Adrenal gland (tissue), 12 donors: Measurements from ENCODE around the gene TXLNB. TPM values are rescaled to one million over a fixed set of nuclear protein-coding genes. Genes with fewer than 3 reads are reported as not detected.

Experiments used
- DNase-seq, 7 donors: peaks; one replicate each; pipeline ENCODE4 v3.0.0-alpha.2; 2019 to 2020
- H3K27ac ChIP-seq, 5 donors: fragments of 200-600 bp; sonication (generic) in 4 of 5; 1 replicate in 3 of 5; 2 replicates in 2 of 5; pipeline versions ENCODE4 v1.5.1 to v1.8.0; 2016 to 2020; ENCODE audit warnings: mild to moderate bottlenecking in 1 of 5
- H3K27me3 ChIP-seq: fragments of 200-600 bp; 2 replicates; pipeline ENCODE4 v1.8.0; 2021
- H3K36me3 ChIP-seq, 2 donors: fragments of 200-600 bp; replicated peaks in 1 of 2; 1 replicate in 1 of 2; 2 replicates in 1 of 2; pipeline versions ENCODE4 v1.5.1 to v1.8.0; 2018 to 2022
- H3K4me1 ChIP-seq, 2 donors: fragments of 200-600 bp; replicated peaks in 1 of 2; 1 replicate in 1 of 2; 2 replicates in 1 of 2; pipeline versions ENCODE4 v1.5.1 to v1.8.0; 2018 to 2021
- H3K4me3 ChIP-seq, 4 donors: fragments of 200-600 bp; sonication (generic) in 3 of 4; one replicate each; pipeline ENCODE4 v1.5.1; 2016 to 2018
- H3K9me3 ChIP-seq, 3 donors: fragments of 200-600 bp; sonication (generic) in 1 of 3; replicated peaks in 1 of 3; 1 replicate in 2 of 3; 2 replicates in 1 of 3; pipeline versions ENCODE4 v1.5.1 to v1.8.0; 2016 to 2021
- CTCF ChIP-seq, 6 experiments: fragments of 450-650 bp in 4 of 6; fragments of 200-600 bp in 2 of 6; sonication (generic) in 1 of 6; IDR thresholded peaks; 1 replicate in 5 of 6; 2 replicates in 1 of 6; pipeline versions ENCODE4 v1.5.1 to v1.8.0; 2016 to 2021; ENCODE audit warnings: antibody characterized with exemption in 6 of 6, mild to moderate bottlenecking in 2 of 6, moderate library complexity in 1 of 6
- POLR2A ChIP-seq, 2 donors: fragments of 450-650 bp; IDR thresholded peaks; one replicate each; pipeline ENCODE4 v1.6.1; 2017; ENCODE audit warnings: antibody characterized with exemption in 2 of 2, mild to moderate bottlenecking in 2 of 2, moderate library complexity in 1 of 2
- WGBS, 4 donors: extraction: QIAGEN DNeasy Blood & Tissue Kit in 2 of 4; methylation state at CpG; one replicate each; pipeline versions ENCODE4 v1.1.5 to v1.1.7; 2013 to 2017; 5-methylcytosine and 5-hydroxymethylcytosine counted together
- intact Hi-C, 2 donors: fragments of 100-400 bp; cut with DNase I; formaldehyde crosslinking; loops; one replicate each; pipeline versions ENCODE4 v1.14.1 to v1.15.0; 2022 to 2023
- polyA plus RNA-seq, 3 donors: library from polyadenylated mRNA; stranded (reverse); fragments of 200-250 nt in 2 of 3; fragments of 350-450 nt in 1 of 3; fragmentation: Illumina TruSeq in 1 of 3; extraction: RNeasy Lipid Tissue Mini Kit (QIAGEN cat#74804) in 1 of 3; gene quantifications; one replicate each; pipeline ENCODE4 v1.2.3, GENCODE V29; 2013 to 2014
- total RNA-seq, 9 donors: library from RNA; depleted of rRNA in 4 of 9; stranded (reverse); fragments of >200 nt in 4 of 9; fragments of 120-200 nt in 1 of 9; fragmentation: NEBNext Ultra II Directional in 1 of 9; extraction: Animal tissue kit (Norgen Biotek cat#: 25700) in 1 of 9; gene quantifications; one replicate each; pipeline versions ENCODE4 v1.1.0 to v1.2.4, GENCODE V29; 2013 to 2023
- donor health status: healthy with polysubstance abuse.
- donor health status: Bipolar disorder and iron deficiency.
- donor health status: DM: yes; HTN: yes; CAD: no.
- donor health status: DM: no; HTN: no; CAD: no.
- donor health status: DM: no; HTN: no; CAD: no.
- donor health status: DM: yes; HTN: yes; CAD: no.

The TXLNB gene
- total and polyA plus RNA-seq, 12 donors, result 0.25 to 9.5 (median 2.2) TPM

DNA sequence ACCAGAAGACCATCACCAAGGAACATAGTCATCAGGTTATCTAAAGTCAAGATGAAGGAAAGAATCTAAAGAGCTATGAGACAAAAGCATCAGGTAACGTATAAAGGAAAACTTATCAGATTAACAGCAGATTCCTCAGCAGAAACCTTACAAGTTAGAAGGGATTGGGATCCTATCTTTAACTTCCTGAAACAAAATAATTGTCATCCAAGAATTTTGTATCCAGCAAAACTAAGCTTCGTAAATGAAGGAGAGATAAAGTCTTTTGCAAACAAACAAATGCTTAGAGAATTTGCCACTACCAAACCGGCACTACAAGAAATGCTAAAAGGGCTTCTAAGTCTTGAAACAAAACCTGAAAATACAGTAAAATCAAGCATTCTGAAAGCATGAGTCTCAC is 86.0 kb downstream of the TXLNB start:
- WGBS, 4 donors, result 83 to 91% (median 90%) methylated on average over 3 of the region's 3 CpGs
- TF ChIP-seq CTCF (IDR thresholded peaks at IDR 0.05) (no peak), POLR2A (IDR thresholded peaks at IDR 0.05) (no peak)
- H3K36me3 ChIP-seq, result no peaks in the 10 kb centered on the region
- peaks cover 0 to 6% (median 0%) of the 10 kb centered on the region in 3 donors for H3K9me3 ChIP-seq
- H3K27me3 ChIP-seq, result no peaks in the 10 kb centered on the region
- no peak for DNase-seq
- intact Hi-C loops, result no loop called here
- H3K4me1 ChIP-seq, result no peaks in the 10 kb centered on the region
- H3K27ac ChIP-seq, result no peak overlapping the region
- H3K4me3 ChIP-seq, result no peak overlapping the region

GRCh38 chr6:139204978-139205377 is 86.8 kb downstream of the TXLNB start:
- Histone ChIP-seq H3K4me1 (no peaks in the 10 kb centered on the region), H3K9me3 (peaks cover 0 to 6% (median 0%) of the 10 kb centered on the region in 3 donors), H3K4me3 (no peak overlapping the region), H3K27ac (no peak overlapping the region), H3K27me3 (no peaks in the 10 kb centered on the region), H3K36me3 (no peaks in the 10 kb centered on the region)
- TF ChIP-seq CTCF (IDR thresholded peaks at IDR 0.05) (no peak), POLR2A (IDR thresholded peaks at IDR 0.05) (no peak)
- 81 to 95% (median 89%) methylated on average over 2 of the region's 2 CpGs for WGBS, 4 donors
- no peak for DNase-seq
- intact Hi-C loops, result no loop called here

DNA sequence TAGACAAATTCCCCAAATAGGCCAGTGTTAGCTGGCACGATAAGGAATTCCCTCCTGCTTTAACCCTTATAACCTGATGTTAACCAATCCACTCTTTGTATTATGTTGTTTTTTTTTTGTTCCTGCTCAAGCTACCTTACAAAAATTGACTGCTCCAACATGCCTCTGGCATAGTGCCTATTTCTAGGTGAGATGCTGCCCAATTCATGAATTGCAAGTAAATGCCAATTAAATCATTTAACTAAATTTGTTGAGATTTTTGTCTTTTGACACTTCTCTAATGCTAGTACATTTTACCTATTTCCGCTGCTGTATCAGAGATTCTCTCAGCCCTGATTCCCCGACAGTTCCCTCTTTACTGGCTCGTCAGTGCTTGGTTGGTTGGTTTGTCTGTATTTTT is 90.4 kb downstream of the TXLNB start:
- Histone ChIP-seq H3K4me3 (no peak overlapping the region), H3K27me3 (no peaks in the 10 kb centered on the region), H3K27ac (no peak overlapping the region), H3K9me3 (peaks cover 0 to 4% (median 0%) of the 10 kb centered on the region in 3 donors), H3K4me1 (no peaks in the 10 kb centered on the region), H3K36me3 (no peaks in the 10 kb centered on the region)
- intact Hi-C loops, result no loop called here
- no peak for DNase-seq
- TF ChIP-seq CTCF (IDR thresholded peaks at IDR 0.05) (no peak), POLR2A (IDR thresholded peaks at IDR 0.05) (no peak)
- WGBS, 4 donors, result 88 to 98% (median 92%) methylated on average over 4 of the region's 4 CpGs

- WGBS, 4 donors, result 77 to 85% (median 82%) methylated on average over 4 of the region's 4 CpGs
- no peak for DNase-seq
- H3K9me3 ChIP-seq, result no peaks in the 10 kb centered on the region
- H3K4me1 ChIP-seq, result no peaks in the 10 kb centered on the region
- no peaks in the 10 kb centered on the region for H3K27me3 ChIP-seq
- TF ChIP-seq POLR2A (IDR thresholded peaks at IDR 0.05) (no peak), CTCF (IDR thresholded peaks at IDR 0.05) (no peak)
- intact Hi-C loops, result no loop called here
- no peak overlapping the region for H3K4me3 ChIP-seq
- H3K27ac ChIP-seq, result no peak overlapping the region
- no peaks in the 10 kb centered on the region for H3K36me3 ChIP-seq
Observed at GRCh38 chr6:139198529-139199288, 93.1 kb downstream of the TXLNB start.
